SU-DHL-6 (cell line): ENCODE measurements around the gene FBXL16.
A peak's percentile ranks its signal among the peaks of the same experiment; 100 is the strongest.

Experiments
- H2AFZ ChIP-seq: fragments of 200-600 bp; sonication (generic); 2 replicates; pipeline ENCODE4 v1.6.1; 2014; ENCODE audit warnings: low read depth, mild to moderate bottlenecking, moderate library complexity, mixed read lengths, antibody characterized with exemption, low read length; ENCODE audit not compliant: severe bottlenecking
- H3F3A ChIP-seq: fragments of 200-600 bp; shearing (Covaris generic); 2 replicates; pipeline ENCODE4 v1.6.0; 2016; ENCODE audit warnings: antibody characterized with exemption, mild to moderate bottlenecking; ENCODE audit not compliant: insufficient read depth
- H3K27ac ChIP-seq: fragments of 200-600 bp; sonication (generic); 2 replicates; pipeline ENCODE4 v1.5.1; 2016; ENCODE audit warnings: low read depth, mild to moderate bottlenecking, low read length, moderate library complexity, mixed read lengths
- H3K27me3 ChIP-seq: fragments of 200-600 bp; sonication (generic), shearing (Covaris generic); 2 replicates; pipeline ENCODE4 v1.6.0; 2014; ENCODE audit warnings: mild to moderate bottlenecking, low read length
- H3K36me3 ChIP-seq: fragments of 200-600 bp; sonication (generic); 2 replicates; pipeline ENCODE4 v1.6.1; 2014; ENCODE audit warnings: mild to moderate bottlenecking, low read length, mixed read lengths
- H3K4me2 ChIP-seq: fragments of 300-600, 200-600 bp; shearing (Covaris generic), sonication (generic); 2 replicates; pipeline ENCODE4 v1.6.0; 2014; ENCODE audit warnings: low read length, low read depth, mild to moderate bottlenecking; ENCODE audit not compliant: poor library complexity, severe bottlenecking
- H3K4me3 ChIP-seq: fragments of 200-600 bp; sonication (generic); 2 replicates; pipeline ENCODE4 v1.5.1; 2014; ENCODE audit warnings: antibody characterized with exemption, low read length, mild to moderate bottlenecking, mixed read lengths; ENCODE audit not compliant: insufficient read depth, poor library complexity, severe bottlenecking
- H3K79me2 ChIP-seq: fragments of 200-600 bp; sonication (generic); 2 replicates; pipeline ENCODE4 v1.6.1; 2014; ENCODE audit warnings: mild to moderate bottlenecking, low read length, moderate library complexity; ENCODE audit not compliant: insufficient read depth
- H3K9ac ChIP-seq: fragments of 200-600 bp; sonication (generic); 2 replicates; pipeline ENCODE4 v1.7.0; 2014; ENCODE audit warnings: mild to moderate bottlenecking, low read length
- H3K9me2 ChIP-seq: fragments of 200-600 bp; sonication (generic); replicated peaks from 2 replicates; pipeline ENCODE4 v1.6.1; 2014; ENCODE audit warnings: low read length; ENCODE audit not compliant: insufficient read depth
- H3K9me3 ChIP-seq: fragments of 200-600 bp; sonication (generic); 2 replicates; pipeline ENCODE4 v1.6.1; 2014; ENCODE audit warnings: low read length, mixed read lengths; ENCODE audit not compliant: insufficient read depth
- H4K20me1 ChIP-seq: fragments of 200-600 bp; sonication (generic); 2 replicates; pipeline ENCODE4 v1.6.1; 2014; ENCODE audit warnings: low read depth, mild to moderate bottlenecking, antibody characterized with exemption, low read length, moderate library complexity, mixed read lengths
- CTCF ChIP-seq: fragments of 200-600 bp; sonication (generic); IDR thresholded peaks from one replicate; pipeline ENCODE4 v1.5.1; 2017; ENCODE audit warnings: antibody characterized with exemption, mild to moderate bottlenecking, low read length, moderate library complexity; ENCODE audit not compliant: insufficient read depth, poor library complexity, severe bottlenecking
- EZH2phosphoT487 ChIP-seq: fragments of 200-600 bp; sonication (generic), shearing (Covaris generic); conservative IDR thresholded peaks from 2 replicates; pipeline ENCODE4 v1.6.1; 2018; ENCODE audit warnings: mild to moderate bottlenecking, antibody characterized with exemption, low read length, moderate library complexity, mixed read lengths

Gene FBXL16

GRCh38 chr16:736936-737481, 31.4 kb upstream of the FBXL16 start:
- Histone ChIP-seq H3K36me3 (no peaks in the 10 kb centered on the region), H3K4me2 (peak overlapping the region; percentile 74), H2AFZ (no peak overlapping the region), H4K20me1 (no peaks in the 10 kb centered on the region), H3K4me3 (peak overlapping the region; percentile 27), H3K79me2 (peaks cover 9% of the 10 kb centered on the region; the same call in 1 of the 2 replicates), H3F3A (peaks cover 13% of the 10 kb centered on the region), H3K9me2 (no peaks in the 10 kb centered on the region), H3K27me3 (no peaks in the 10 kb centered on the region), H3K27ac (peak overlapping the region; percentile 95), H3K9ac (peak overlapping the region; percentile 56), H3K9me3 (no peaks in the 10 kb centered on the region)
- no peak for TF ChIP-seq EZH2phosphoT487
- TF ChIP-seq CTCF: no peak

GRCh38 chr16:735982-736453, 30.4 kb upstream of the FBXL16 start:
- Histone ChIP-seq H3F3A (peaks cover 13% of the 10 kb centered on the region), H4K20me1 (no peaks in the 10 kb centered on the region), H3K9ac (no peak overlapping the region), H3K4me2 (no peak overlapping the region), H3K9me2 (no peaks in the 10 kb centered on the region), H3K4me3 (no peak overlapping the region), H3K27me3 (no peaks in the 10 kb centered on the region), H3K27ac (no peak overlapping the region), H3K9me3 (no peaks in the 10 kb centered on the region), H3K79me2 (peaks cover 9% of the 10 kb centered on the region; the same call in 1 of the 2 replicates), H2AFZ (no peak overlapping the region), H3K36me3 (no peaks in the 10 kb centered on the region)
- TF ChIP-seq EZH2phosphoT487 (no peak), CTCF (no peak)

GRCh38 chr16:734981-735881, 29.6 kb upstream of the FBXL16 start:
- no peak overlapping the region for H3K9ac ChIP-seq
- no peak overlapping the region for H2AFZ ChIP-seq
- TF ChIP-seq EZH2phosphoT487 (no peak), CTCF (no peak)
- H3K9me3 ChIP-seq: no peaks in the 10 kb centered on the region
- H3K4me3 ChIP-seq: no peak overlapping the region
- H4K20me1 ChIP-seq: no peaks in the 10 kb centered on the region
- H3K4me2 ChIP-seq: no peak overlapping the region
- H3K27me3 ChIP-seq: no peaks in the 10 kb centered on the region
- H3K9me2 ChIP-seq: no peaks in the 10 kb centered on the region
- no peaks in the 10 kb centered on the region for H3K36me3 ChIP-seq
- H3K79me2 ChIP-seq: peaks cover 7% of the 10 kb centered on the region; the same call in 1 of the 2 replicates
- H3F3A ChIP-seq: peaks cover 13% of the 10 kb centered on the region
- no peak overlapping the region for H3K27ac ChIP-seq
